Esophagus squamous epithelium (tissue), 4 donors: ENCODE results near the gene CREBRF.

Experiments used
- POLR2A ChIP-seq, 4 donors: fragments of 450-650 bp; IDR thresholded peaks; one replicate each; pipeline ENCODE4 v1.6.1; 2017; ENCODE audit warnings: antibody characterized with exemption in 4 of 4, mild to moderate bottlenecking in 4 of 4, moderate library complexity in 3 of 4
- TF ChIP-seq, protein P1 (sequence below), 6 experiments: fragments of 450-650 bp in 4 of 6; fragments of 200-600 bp in 2 of 6; sonication (generic) in 2 of 6; IDR thresholded peaks; one replicate each; pipeline ENCODE4 v1.5.1; 2016 to 2019; ENCODE audit warnings: antibody characterized with exemption in 6 of 6, mild to moderate bottlenecking in 4 of 6, moderate library complexity in 4 of 6

- TF ChIP-seq, protein P1, sequence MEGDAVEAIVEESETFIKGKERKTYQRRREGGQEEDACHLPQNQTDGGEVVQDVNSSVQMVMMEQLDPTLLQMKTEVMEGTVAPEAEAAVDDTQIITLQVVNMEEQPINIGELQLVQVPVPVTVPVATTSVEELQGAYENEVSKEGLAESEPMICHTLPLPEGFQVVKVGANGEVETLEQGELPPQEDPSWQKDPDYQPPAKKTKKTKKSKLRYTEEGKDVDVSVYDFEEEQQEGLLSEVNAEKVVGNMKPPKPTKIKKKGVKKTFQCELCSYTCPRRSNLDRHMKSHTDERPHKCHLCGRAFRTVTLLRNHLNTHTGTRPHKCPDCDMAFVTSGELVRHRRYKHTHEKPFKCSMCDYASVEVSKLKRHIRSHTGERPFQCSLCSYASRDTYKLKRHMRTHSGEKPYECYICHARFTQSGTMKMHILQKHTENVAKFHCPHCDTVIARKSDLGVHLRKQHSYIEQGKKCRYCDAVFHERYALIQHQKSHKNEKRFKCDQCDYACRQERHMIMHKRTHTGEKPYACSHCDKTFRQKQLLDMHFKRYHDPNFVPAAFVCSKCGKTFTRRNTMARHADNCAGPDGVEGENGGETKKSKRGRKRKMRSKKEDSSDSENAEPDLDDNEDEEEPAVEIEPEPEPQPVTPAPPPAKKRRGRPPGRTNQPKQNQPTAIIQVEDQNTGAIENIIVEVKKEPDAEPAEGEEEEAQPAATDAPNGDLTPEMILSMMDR (IDR thresholded peaks at IDR 0.05) = no peak
- TF ChIP-seq POLR2A (IDR thresholded peaks at IDR 0.05) = no peak
Observed at GRCh38 chr5:173123416-173123815, 67.3 kb downstream of the CREBRF start.
